ENCODE data around the gene TNFRSF12A.

Gene TNFRSF12A

DNA sequence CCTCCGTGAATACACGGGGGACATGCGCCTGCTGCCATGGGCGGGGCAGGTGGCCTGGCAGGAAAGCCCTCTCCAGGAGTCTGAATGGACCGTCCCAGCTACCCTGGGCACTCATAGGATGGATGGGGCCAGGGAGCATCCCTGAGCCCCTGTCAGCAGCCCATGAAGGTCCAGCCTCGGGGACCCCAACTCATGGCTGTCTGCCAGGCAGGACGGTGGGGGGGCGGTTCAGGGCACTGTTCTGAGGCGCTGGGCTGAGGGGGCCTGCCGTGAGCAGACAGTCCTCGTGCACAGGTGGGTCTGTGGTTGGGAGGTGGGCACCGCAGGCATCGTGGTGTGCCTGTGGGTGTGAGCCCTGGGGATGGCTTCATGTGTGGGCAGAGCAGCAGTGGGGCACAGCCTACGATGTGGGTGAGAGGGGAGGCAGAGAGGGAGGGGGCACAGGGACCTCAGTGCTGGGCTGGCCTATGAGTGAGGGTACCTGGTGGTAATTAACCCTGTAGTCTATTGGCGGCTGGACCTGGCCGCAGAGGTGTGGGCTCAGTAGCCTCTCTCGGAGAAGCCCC lies 33.5 kb upstream of the TNFRSF12A start:
- DNase-seq, result no peak

DNA sequence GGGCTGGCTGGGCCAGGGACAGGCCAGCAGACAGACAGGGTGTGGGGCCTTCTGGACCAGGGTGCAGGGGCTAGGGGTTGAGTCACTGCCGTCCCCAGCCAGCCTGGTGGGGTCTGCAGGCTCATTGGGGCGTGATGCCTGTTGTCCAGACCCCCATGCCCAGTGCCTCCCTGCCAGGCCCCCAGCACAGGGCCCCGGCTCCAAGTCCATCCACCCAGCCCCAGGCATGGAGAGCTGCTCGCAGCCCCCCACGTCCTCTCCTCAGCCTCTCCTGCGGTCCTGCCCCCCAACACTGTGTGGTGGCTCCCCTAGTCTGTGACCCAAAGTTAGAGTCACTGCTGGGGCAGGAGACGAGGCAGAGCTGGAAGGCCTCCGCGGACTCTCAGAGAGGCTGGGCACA lies 32.9 kb upstream of the TNFRSF12A start:
- no peak for DNase-seq

DNA sequence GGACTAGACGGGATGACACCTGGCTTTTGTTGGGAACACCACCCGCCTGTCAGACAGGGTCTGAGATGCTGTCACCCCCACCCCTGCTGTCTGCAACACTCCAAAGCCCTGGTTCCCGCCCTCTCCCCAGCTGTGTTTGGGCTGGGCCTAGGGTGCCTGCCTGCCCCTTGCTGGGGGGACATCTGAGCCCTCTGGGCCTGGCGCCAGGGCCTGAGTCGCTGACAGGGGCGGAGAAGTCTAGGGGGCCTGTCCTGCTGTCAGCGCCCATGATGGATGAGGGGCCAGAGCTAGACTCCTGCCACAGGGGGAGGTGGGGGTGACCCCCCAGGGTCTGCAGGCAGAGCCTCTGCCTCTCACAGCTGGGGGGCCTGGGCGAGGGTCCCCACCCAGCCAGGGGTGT lies 32.3 kb upstream of the TNFRSF12A start:
- DNase-seq, result peak; percentile 74

- DNase-seq, result no peak
Observed at GRCh38 chr16:2988590-2989099, 31.5 kb upstream of the TNFRSF12A start.

DNA sequence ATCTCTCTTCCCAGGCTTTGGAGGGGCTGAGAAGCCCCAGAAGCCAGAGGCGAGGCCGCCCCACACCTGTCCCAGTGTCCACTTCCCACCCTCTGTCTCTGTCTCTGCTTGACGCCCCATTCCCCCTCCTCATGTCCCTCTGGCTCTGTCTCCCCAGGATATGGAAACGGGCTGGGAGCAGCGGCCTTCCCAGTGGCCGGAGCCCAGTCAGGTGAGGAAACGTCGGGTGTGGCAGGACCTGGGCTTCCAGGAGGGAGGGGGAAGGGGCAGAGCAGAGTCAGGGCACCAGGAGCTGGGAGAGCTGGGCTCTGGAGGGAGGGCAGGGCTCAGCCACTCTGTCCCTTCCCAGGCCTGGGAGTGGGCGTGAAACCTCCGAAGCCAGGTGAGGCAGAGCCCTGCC lies 29.3 kb upstream of the TNFRSF12A start:
- no peak for DNase-seq

- no peak for DNase-seq
Observed at GRCh38 chr16:2991566-2992261, 28.5 kb upstream of the TNFRSF12A start.

GRCh38 chr16:2992383-2993081 lies 27.6 kb upstream of the TNFRSF12A start:
- DNase-seq, result no peak

DNA sequence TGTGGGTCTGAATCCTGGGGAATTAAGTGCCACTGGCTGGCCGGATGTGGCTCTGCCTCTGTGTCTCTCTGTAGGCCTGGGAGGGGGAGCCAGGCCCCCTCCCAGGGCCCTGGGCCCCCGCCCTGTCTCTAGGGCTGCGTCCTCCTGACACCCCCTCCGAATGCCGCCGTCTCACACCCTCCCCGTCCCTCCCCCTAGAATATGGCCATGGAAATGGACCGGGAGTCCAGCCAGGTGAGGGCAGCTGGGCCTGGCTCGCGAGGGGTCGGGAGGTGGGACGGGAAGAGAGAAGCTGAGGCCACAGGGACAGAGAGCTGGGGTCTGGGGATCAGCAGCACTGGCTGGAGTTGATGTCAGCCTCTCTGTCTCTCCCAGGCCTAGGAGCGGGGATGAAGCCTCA lies 23.9 kb upstream of the TNFRSF12A start:
- DNase-seq, result no peak

- no peak for DNase-seq
Observed at GRCh38 chr16:2999929-3000328, 20.2 kb upstream of the TNFRSF12A start.

GRCh38 chr16:3000540-3000939 lies 19.6 kb upstream of the TNFRSF12A start:
- DNase-seq, result no peak

- no peak for DNase-seq
Observed at GRCh38 chr16:3001316-3001715, 18.9 kb upstream of the TNFRSF12A start.

- peak; percentile 96 for DNase-seq
Observed at GRCh38 chr16:3003582-3004270, 16.4 kb upstream of the TNFRSF12A start.

GRCh38 chr16:3004319-3004718 lies 15.8 kb upstream of the TNFRSF12A start:
- DNase-seq, result no peak

DNA sequence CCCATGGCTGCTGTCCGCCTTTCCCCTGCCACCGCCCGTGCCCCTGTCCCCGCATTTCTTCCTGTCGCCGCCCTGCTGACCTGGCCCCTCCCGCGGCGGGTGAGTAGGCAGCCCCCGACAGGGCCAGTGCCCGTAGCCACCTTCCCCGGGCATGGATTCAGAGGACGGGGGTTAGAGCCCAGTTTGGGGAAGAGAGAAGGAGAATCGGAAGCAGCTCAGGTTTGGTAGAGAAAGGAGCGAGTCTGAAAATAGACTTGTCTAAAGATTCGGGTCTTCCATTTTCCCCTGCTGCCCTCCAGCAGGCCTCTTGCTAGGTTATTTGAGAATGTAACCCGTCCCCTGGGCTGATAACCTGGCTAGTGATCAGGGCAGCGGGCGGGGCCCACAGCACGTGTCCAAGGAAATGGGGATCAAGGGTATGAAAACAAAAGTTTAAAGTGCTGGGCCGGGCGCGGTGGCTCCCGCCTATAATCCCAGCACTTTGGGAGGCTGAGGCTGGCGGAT lies 15.3 kb upstream of the TNFRSF12A start:
- DNase-seq, result no peak

- no peak for DNase-seq
Observed at GRCh38 chr16:3007059-3007956, 12.9 kb upstream of the TNFRSF12A start.

GRCh38 chr16:3007957-3008689 lies 12.0 kb upstream of the TNFRSF12A start:
- DNase-seq, result no peak

DNA sequence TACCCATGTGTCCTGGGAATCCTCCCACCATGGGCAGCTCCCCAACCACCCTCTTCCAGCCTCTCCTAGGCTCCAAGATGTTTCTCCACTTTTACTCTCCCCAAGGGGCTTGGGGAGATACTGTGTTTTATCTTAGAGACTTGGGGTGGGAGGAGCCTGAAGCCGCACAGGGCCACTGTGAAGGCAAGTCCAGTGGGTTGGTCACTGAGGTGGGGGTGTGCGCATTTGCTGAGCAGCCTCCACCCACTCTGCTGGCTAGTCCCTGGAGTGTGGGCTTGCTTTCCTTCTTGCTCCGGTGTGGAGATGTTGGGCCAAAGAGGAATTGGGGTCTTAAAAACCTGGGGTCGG lies 11.5 kb upstream of the TNFRSF12A start:
- DNase-seq, result no peak

DNA sequence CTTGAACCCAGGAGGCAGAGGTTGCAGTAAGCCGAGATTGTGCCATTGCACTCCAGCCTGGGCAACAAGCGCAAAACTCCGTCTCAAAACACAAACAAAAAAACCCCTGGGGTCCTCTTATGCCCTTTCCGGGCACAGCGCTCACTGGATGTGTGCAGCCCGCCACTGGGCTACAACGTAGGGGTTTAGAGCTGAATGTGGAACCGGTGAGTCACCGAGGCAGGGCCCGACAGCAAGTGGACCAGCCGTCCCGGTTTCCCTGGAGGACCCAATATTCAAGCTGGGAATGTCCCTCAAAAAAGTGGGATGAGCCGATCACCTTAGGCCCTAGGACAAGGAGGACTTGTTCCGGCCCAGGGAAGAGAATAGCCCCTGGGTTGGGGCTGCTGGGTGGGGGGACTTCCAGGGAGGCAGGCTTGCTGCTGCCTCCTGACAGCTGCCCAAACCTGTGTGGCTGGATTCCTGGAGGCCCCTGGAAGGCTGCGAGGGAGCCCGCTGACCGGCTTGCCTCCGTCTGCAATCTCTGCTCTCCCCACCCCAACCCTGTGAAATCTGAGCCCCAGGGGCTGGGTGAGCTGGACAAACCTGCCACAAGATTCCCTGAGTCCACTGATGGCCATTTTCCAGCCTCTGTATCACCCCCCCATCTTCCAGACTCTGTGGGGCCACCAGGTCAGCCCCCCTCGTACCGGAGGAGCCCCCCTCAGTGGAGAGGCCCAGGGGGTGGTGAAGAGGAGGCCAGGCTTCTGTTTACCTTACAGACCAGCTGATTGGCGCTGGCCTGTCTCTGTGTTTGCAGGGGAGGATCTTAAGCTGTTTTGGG lies 10.4 kb upstream of the TNFRSF12A start:
- DNase-seq, result no peak

GRCh38 chr16:3010510-3010909 lies 9.7 kb upstream of the TNFRSF12A start:
- no peak for DNase-seq

DNA sequence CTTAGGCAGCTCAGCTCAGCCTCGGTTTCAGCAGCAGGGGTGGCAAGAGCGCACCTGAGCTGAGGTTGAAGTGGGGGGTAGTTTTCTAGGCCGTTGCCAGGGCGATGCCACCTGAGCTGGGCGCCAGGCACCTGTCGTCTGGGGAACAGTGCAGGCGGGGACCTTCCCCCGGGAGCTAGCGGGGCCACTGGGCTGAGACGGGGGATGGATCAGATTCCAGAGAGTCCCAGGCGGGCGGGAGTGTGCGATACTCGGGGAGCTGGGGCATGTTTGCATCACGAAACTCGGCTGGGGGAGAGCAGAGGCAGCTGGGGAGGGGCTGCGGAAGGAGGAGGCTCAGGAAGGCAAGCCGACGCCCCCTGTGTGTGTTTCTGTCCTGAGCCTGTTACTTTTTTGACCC lies 7.9 kb upstream of the TNFRSF12A start:
- no peak for DNase-seq

Measured in left hindlimb (tissue), 1 donor.